ENCODE data around the gene NPHP4. TPM values are rescaled to one million over a fixed set of nuclear protein-coding genes. Genes with fewer than 3 reads are reported as not detected.

Gene NPHP4
- total RNA-seq, 1 donor from 2014 or later = 19.0 TPM

DNA sequence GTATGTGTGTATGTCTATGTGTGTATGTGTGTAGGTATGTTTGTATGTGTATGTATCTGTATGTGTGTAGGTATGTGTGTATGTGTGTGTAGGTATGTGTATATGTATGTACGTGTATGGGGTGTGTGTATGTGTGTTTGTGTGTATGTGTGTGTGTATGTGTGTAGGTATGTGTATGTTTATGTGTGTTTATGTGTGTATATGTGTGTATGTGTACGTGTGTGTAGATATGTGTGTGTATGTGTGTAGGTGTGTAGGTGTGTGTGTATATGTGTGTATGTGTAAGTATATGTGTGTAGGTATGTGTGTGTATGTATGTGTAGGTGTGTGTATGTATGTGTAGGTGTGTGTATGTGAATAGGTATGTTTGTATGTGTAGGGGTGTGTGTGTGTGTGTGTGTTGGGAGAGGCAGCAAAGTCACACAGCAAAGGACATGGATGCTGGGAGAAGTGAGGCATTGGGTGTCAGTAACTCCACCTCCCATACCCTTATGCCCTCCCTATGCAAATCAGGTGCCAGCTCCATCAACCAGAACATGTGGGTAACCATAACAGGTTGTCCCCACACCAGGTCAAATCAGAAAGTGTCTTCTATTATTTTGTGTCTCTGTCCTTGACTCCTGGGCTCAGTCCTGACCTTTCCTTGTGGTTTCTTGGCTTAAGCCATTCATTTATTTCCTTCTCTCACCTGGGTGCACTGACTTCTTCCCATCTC, 38.5 kb upstream of the NPHP4 start:
- Mint-ChIP-seq H3K27me3 (ENCODE audit: low read depth) (no peaks in the 10 kb centered on the region), H3K27ac (peak overlapping the region; percentile 34), H3K9me3 (no peaks in the 10 kb centered on the region), H3K4me3 (ENCODE audit: low read depth) (peak overlapping the region; percentile 27), H3K4me1 (ENCODE audit: low read depth) (peaks cover 60% of the 10 kb centered on the region), H3K36me3 (ENCODE audit: low read depth) (peaks cover 76% of the 10 kb centered on the region)
- intact Hi-C loops (cut with micrococcal nuclease) = no loop called here
- no peak for DNase-seq (ENCODE audit: low spot score)

DNA sequence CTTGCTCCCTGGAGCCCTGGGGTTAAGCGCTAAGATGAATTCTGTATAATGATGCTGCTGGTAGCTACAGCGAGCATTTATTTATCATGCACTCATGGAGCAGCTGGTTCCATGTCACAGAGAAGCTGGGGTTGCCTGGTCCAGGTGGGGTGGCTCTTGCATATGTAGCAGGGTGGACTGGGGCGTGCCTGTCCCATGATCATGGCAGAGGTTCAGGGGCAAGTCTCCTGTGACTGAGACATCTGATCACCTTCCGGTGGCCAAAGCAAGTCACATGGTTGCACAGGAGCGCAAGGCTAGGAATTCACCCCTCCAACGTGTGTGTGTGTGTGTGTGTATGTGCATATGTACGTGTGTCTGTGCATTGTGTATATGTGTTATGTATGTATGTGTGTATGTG, 37.9 kb upstream of the NPHP4 start:
- peak overlapping the region; percentile 27 for H3K4me3 Mint-ChIP-seq (ENCODE audit: low read depth)
- H3K4me1 Mint-ChIP-seq (ENCODE audit: low read depth) = peaks cover 60% of the 10 kb centered on the region
- DNase-seq (ENCODE audit: low spot score) = no peak
- no peaks in the 10 kb centered on the region for H3K27me3 Mint-ChIP-seq (ENCODE audit: low read depth)
- intact Hi-C loops (cut with micrococcal nuclease) = no loop called here
- H3K36me3 Mint-ChIP-seq (ENCODE audit: low read depth) = peaks cover 73% of the 10 kb centered on the region
- peak overlapping the region; percentile 5 for H3K27ac Mint-ChIP-seq
- no peaks in the 10 kb centered on the region for H3K9me3 Mint-ChIP-seq

DNA sequence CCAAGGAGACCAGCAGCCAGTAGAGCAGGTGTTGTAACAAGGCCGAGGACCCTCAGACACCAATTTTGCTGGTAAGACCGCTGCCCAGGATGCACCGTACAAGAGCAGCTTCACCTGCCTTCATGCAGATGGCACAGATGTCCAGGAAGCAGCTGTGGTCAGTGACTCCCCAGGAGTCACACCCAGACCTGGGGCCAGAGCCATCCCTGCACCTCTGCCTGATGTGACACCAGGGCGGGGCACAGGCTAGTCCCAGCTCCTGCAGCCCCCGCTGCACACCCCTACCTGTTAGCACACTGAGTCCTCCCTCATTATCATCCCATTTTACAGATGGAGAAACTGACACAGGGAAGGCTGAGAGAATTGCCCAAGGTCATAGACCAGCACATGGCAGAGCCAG, 37.1 kb upstream of the NPHP4 start:
- intact Hi-C loops (cut with micrococcal nuclease) = loop anchor here (5.0 kb wide), 1 partner anchor 178 kb away; the partner anchor contains the start of gene RNF207
- Mint-ChIP-seq H3K4me3 (ENCODE audit: low read depth) (peak overlapping the region; percentile 50), H3K27me3 (ENCODE audit: low read depth) (no peaks in the 10 kb centered on the region), H3K9me3 (no peaks in the 10 kb centered on the region), H3K4me1 (ENCODE audit: low read depth) (peaks cover 58% of the 10 kb centered on the region), H3K27ac (peak overlapping the region; percentile 97), H3K36me3 (ENCODE audit: low read depth) (peaks cover 69% of the 10 kb centered on the region)
- no peak for DNase-seq (ENCODE audit: low spot score)

DNA sequence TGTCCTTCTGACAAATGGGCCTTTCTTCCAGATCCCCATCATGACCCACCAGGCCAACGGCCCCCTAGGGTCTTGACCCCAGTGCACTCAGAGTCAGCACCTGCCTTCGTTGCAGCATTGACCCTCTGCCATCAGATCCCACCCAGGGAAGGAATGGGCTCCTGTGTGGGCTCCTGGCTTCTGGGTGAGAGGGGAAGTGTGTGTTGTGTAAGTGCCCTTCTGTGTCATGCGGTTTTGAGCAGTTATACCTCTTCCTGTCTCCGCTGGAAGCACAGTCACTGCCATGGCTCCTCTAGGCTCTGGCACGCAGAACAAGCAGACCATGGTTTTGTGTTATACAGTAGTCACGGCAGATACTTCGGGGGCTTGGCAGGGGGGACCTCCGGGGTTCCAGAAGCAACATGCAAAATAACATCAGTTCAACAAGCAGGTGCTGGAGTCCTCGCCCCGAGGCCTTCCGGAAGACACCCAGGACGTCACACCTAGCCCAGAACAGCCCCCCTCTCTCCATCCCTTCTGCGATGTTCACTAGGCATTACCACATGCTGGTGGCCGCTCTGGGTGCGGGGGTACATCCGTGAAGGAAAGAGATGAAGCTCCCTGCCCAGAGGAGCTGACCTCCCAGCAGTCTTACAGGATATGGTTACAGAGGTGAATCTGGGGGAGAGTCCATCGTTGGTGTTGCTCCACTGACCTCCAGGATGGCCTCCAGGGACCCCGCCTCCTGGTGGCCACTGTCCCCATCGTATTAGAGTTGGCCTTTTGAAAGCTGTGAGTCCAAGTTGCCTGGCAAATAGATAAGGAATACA, 36.0 kb upstream of the NPHP4 start:
- Mint-ChIP-seq H3K9me3 (no peaks in the 10 kb centered on the region), H3K27me3 (ENCODE audit: low read depth) (no peaks in the 10 kb centered on the region), H3K27ac (peak overlapping the region; percentile 97), H3K4me1 (ENCODE audit: low read depth) (peaks cover 57% of the 10 kb centered on the region), H3K4me3 (ENCODE audit: low read depth) (peak overlapping the region; percentile 98), H3K36me3 (ENCODE audit: low read depth) (peaks cover 67% of the 10 kb centered on the region)
- DNase-seq (ENCODE audit: low spot score) = peak; percentile 65
- intact Hi-C loops (cut with micrococcal nuclease) = loop anchor here (5.0 kb wide), 1 partner anchor 179 kb away; the partner anchor contains the start of gene RNF207

DNA sequence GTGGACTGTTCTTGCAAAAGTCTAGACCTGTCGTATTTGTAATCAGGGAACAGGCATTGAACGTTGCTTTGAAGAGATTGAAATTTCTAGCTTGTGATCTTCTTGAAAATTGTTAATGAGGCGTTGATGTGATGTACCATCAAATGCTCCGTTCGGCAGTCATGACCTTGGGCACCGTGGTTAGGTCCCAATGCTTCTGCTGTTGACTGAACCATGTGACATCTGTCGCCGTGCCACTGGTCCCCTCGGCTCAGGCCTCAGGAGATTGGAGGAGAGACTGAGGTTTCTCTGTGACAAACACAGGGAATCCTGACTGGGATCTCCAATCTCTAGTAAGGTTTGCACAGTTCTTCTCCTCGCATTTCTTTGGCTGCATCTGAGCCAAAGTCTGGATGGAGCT, 35.4 kb upstream of the NPHP4 start:
- Mint-ChIP-seq H3K27me3 (ENCODE audit: low read depth) (no peaks in the 10 kb centered on the region), H3K4me1 (ENCODE audit: low read depth) (peaks cover 50% of the 10 kb centered on the region), H3K27ac (peak overlapping the region; percentile 97), H3K36me3 (ENCODE audit: low read depth) (peaks cover 61% of the 10 kb centered on the region), H3K9me3 (no peaks in the 10 kb centered on the region), H3K4me3 (ENCODE audit: low read depth) (peak overlapping the region; percentile 98)
- intact Hi-C loops (cut with micrococcal nuclease) = loop anchor here (1.0 to 5.0 kb wide), 2 partner anchors 72 to 180 kb away; partner anchors contain the start of gene RNF207
- DNase-seq (ENCODE audit: low spot score) = peak; percentile 26

DNA sequence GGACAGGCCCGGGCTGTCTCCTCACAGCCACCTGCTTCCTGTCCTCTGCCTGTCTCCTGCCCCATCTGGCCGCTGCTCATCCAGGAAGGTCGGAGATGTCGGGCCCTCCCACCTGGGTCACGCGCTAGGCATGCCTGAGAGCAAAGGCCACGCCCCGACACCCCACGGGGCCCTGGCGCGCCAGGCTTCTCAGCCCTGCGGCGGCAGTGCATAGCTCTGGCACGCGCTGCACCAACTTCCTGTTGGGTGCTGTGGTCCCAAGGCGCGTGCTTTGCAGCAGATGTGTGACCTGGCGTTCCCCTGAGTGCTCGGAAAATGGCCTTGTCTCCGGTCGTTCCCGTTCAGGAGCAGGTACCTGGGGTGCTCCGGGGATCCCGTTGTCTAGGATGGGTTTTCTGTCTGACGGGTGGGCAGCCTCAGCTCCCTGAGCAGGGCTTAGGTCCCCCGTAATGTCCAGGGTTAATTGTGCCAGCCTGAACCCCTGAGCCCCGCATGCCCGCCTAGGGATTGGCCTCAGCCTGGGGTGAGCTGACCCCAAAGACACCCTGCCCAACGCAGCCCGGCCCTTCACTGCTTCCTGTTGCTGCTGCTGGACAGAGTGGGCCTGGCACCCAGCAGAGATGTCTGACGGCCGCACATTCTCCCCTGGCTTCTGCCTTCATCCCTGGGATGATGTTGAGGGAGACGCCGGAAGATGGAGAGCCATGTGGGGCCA, 34.0 kb upstream of the NPHP4 start:
- peak overlapping the region; percentile 98 for H3K4me3 Mint-ChIP-seq (ENCODE audit: low read depth)
- DNase-seq (ENCODE audit: low spot score) = peak; percentile 91
- peaks cover 58% of the 10 kb centered on the region for H3K36me3 Mint-ChIP-seq (ENCODE audit: low read depth)
- peak overlapping the region; percentile 97 for H3K27ac Mint-ChIP-seq
- peaks cover 4% of the 10 kb centered on the region for H3K9me3 Mint-ChIP-seq
- peaks cover 44% of the 10 kb centered on the region for H3K4me1 Mint-ChIP-seq (ENCODE audit: low read depth)
- intact Hi-C loops (cut with micrococcal nuclease) = loop anchor here (1.0 to 5.0 kb wide), 2 partner anchors 34 to 181 kb away; partner anchors contain the start of genes NPHP4 and RNF207
- H3K27me3 Mint-ChIP-seq (ENCODE audit: low read depth) = no peaks in the 10 kb centered on the region

DNA sequence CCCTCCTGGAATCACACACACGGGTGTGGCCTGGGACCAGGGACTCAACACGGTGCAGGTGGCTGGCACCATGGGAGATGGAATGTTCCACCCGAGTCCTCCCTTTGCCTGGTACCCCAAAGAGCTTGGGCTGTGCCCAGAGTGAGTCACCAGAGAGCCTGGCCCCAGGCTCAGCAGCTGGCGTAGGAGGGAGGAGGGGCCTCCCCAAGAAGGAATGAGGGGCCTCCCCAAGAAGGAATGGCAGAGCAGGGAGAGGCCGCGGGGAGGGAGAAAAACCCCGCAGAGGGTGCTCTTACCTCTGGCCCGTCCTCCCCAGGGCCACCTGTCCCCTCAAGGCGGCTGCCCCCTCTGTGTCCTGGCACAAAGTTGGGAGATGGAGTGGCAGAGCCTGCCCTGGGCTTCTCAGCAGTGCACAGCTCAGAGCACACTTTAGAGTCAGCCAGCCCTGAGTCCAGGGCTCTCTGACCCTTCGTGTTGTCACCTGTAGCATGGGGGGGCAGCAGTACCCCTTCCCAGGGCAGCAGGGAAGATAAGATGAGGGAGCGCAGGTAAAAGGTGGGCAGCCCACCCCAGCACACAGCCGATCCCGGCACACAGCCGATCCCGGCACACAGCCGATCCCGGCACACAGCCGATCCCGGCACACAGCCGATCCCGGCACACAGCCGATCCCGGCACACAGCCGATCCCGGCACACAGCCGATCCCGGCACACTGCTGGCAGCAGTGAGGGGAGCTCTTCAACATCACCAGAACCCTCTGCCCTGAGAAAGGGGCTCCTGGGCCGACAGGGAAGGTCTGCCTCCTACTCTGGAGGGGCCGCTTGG, 33.3 kb upstream of the NPHP4 start:
- peak overlapping the region; percentile 97 for H3K27ac Mint-ChIP-seq
- H3K9me3 Mint-ChIP-seq = peaks cover 4% of the 10 kb centered on the region
- no peaks in the 10 kb centered on the region for H3K27me3 Mint-ChIP-seq (ENCODE audit: low read depth)
- H3K4me1 Mint-ChIP-seq (ENCODE audit: low read depth) = peaks cover 36% of the 10 kb centered on the region
- H3K4me3 Mint-ChIP-seq (ENCODE audit: low read depth) = peak overlapping the region; percentile 98
- DNase-seq (ENCODE audit: low spot score) = no peak
- peaks cover 50% of the 10 kb centered on the region for H3K36me3 Mint-ChIP-seq (ENCODE audit: low read depth)
- intact Hi-C loops (cut with micrococcal nuclease) = loop anchor here (1.0 to 5.0 kb wide), 2 partner anchors 33 to 182 kb away; partner anchors contain the start of genes NPHP4 and RNF207

DNA sequence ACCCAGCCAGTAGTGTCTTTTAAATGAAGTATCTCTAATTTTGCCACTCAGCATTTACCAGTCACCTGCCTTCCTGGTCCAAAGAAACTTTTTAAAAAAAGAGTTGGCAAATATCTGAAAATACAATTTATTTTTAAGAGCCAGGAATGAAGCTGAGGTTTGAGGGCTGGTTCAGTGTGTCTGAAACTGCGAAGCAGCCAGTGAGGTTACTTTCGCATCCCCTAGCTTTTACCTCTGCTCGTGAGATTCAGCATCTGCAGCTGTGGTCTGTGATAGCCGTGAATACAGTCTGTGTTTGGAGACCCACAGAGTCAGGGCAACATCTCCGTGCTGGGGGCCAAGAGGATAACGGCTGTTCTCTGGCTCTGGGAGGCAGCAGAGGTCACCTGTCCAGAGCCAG, 32.2 kb upstream of the NPHP4 start:
- H3K9me3 Mint-ChIP-seq = peaks cover 4% of the 10 kb centered on the region
- no peaks in the 10 kb centered on the region for H3K27me3 Mint-ChIP-seq (ENCODE audit: low read depth)
- no peak for DNase-seq (ENCODE audit: low spot score)
- intact Hi-C loops (cut with micrococcal nuclease) = no loop called here
- H3K36me3 Mint-ChIP-seq (ENCODE audit: low read depth) = peaks cover 49% of the 10 kb centered on the region
- peaks cover 25% of the 10 kb centered on the region for H3K4me1 Mint-ChIP-seq (ENCODE audit: low read depth)
- no peak overlapping the region for H3K27ac Mint-ChIP-seq
- H3K4me3 Mint-ChIP-seq (ENCODE audit: low read depth) = no peak overlapping the region

DNA sequence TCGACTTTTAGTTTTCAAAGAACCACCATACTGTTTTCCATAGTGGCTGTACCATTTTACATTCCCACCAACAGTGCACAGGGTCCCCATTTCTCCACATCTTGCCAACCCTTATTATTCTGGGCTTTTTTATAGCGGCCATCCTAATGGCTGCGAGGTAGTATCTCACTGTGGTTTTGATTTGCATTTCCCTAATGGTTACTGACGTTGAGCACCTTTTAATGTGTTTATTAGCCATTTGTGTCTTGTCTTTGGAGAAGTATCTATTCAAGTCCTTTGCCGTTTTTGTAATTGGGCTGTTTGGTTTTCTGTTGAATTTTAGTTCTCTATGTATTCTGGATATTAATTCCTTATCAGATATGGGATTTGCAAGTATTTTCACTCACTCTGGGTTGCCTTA, 31.1 kb upstream of the NPHP4 start:
- intact Hi-C loops (cut with micrococcal nuclease) = no loop called here
- no peak overlapping the region for H3K4me3 Mint-ChIP-seq (ENCODE audit: low read depth)

DNA sequence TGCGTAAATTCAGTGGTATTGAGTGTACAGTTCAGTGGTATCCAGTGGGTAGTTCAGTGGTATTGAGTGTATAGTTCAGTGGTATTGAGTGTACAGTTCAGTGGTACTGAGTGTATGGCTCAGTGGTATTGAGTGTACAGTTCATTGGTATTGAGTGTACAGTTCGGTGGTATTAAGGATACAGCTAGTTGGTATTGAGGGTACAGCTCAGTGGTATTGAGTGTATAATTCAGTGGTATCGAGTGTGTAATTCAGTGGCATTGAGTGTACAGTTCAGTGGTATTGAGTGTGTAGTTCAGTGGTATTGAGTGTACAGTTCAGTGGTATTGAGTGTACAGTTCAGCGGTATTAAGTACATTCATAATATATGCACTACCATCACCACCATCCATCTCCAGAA, 30.0 kb upstream of the NPHP4 start:
- Mint-ChIP-seq H3K4me1 (ENCODE audit: low read depth) (peaks cover 11% of the 10 kb centered on the region), H3K9me3 (peaks cover 4% of the 10 kb centered on the region), H3K27me3 (ENCODE audit: low read depth) (no peaks in the 10 kb centered on the region), H3K4me3 (ENCODE audit: low read depth) (no peak overlapping the region), H3K36me3 (ENCODE audit: low read depth) (peaks cover 29% of the 10 kb centered on the region), H3K27ac (no peak overlapping the region)
- intact Hi-C loops (cut with micrococcal nuclease) = no loop called here
- DNase-seq (ENCODE audit: low spot score) = no peak

More for the DNA sequence above, 31.1 kb upstream of the NPHP4 start:
- Mint-ChIP-seq H3K9me3 (peaks cover 4% of the 10 kb centered on the region), H3K27ac (no peak overlapping the region), H3K36me3 (ENCODE audit: low read depth) (peaks cover 39% of the 10 kb centered on the region), H3K27me3 (ENCODE audit: low read depth) (no peaks in the 10 kb centered on the region), H3K4me1 (ENCODE audit: low read depth) (peaks cover 19% of the 10 kb centered on the region)
- DNase-seq (ENCODE audit: low spot score) = no peak

DNA sequence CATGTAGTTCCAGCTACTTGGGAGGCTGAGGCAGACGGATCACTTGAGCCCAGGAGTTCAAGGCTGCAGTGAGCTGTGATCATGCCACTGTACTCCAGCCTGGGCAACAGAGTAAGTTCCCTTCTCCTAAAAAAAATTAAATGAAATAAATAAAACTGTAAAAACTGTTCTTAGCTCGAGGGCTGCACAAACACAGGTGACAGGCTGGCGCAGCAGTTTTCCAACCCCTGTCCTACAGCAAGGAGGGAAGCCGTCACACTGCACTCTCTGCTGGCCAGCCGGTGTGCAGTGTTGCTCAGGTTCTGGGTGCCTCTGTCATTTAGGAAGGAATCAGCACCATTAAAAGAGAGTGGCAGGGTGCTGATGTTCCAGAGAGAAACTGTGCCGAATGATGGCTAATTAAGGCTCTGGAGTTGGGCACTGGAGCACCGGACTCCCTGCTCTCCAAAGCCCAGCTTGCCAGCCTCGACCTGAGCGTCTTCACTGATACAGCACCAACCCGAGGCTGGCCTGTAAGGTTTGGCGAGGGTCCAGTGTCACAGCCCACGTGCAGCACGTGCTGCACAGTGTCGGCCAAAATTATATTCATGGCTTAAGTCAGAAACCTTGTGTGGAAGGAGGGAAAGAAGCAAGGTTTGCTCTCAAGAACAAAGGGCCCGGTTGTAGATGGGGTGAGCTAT, 27.1 kb upstream of the NPHP4 start:
- H3K4me1 Mint-ChIP-seq (ENCODE audit: low read depth) = peaks cover 5% of the 10 kb centered on the region
- H3K27me3 Mint-ChIP-seq (ENCODE audit: low read depth) = no peaks in the 10 kb centered on the region
- peaks cover 29% of the 10 kb centered on the region for H3K36me3 Mint-ChIP-seq (ENCODE audit: low read depth)
- H3K4me3 Mint-ChIP-seq (ENCODE audit: low read depth) = no peak overlapping the region
- peak overlapping the region; percentile 11 for H3K27ac Mint-ChIP-seq
- intact Hi-C loops (cut with micrococcal nuclease) = no loop called here
- H3K9me3 Mint-ChIP-seq = peaks cover 4% of the 10 kb centered on the region
- DNase-seq (ENCODE audit: low spot score) = no peak

All from activated T-helper 2 cell treated with anti-CD3 and anti-CD28 coated beads, Interferon-gamma antibody, Interleukin-2, Interleukin-4, amounts not matched to agents 10 μg/mL and 5 μg/mL and 100 μg/mL, durations not matched to agents 14 hours and 24 hours and 36 hours (primary cell).